ENCODE results near the gene CATSPERZ. TPM values are rescaled to one million over a fixed set of nuclear protein-coding genes. Genes with fewer than 3 reads are reported as not detected.

The CATSPERZ gene
- total and polyA plus RNA-seq, 2 of the 8 experiments (the other 6 are each of a cell fraction or from before 2014, with no cell fraction given) = 0.77 TPM; not detected in 1

DNA sequence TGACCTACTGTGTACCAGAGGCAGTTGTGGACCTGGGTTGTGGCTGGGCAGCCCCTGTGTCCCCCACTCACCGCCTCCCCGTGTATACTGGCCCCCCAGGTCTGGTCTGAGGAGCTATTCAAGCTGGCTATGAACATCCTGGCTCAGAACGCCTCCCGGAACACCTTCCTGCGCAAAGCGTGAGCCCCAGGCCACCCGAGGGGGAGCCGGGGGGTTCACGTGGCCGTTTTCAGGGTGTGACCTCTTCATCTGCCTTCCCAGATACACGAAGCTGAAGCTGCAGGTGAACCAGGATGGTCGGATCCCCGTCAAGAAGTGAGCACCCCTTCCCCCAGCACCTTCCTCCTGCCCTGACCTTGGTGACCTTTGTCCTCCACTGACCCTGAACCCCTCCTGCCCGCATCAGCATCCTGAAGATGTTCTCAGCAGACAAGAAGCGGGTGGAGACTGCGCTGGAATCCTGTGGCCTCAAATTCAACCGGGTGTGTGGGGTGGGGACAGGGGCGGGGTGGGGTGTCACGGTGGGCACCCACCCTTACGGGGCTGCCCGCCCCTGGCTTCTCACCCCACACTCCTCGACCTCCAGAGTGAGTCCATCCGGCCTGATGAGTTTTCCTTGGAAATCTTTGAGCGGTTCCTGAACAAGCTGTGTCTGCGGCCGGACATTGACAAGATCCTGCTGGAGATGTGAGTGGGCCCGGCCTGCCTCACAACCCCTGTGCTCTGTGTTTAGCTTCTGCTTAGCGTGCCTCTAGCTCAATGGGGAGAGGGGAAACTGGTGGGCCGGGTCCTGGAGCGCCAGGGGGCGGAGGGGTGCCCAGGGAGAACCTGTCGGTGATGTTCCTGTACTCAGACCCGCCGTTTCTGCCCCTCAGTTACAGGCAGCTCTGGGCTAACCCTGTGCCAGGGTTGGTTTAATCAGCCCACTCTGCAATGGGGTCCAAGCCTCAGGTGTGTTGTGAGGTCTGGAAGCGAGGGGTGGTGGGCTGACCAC is 44.7 kb upstream of the CATSPERZ start (continued):
- no peak for TF ChIP-seq HDAC6 (IDR thresholded peaks at IDR 0.05; ENCODE audit: low read depth, low read length)
- no peak for TF ChIP-seq CHD2 (IDR thresholded peaks at IDR 0.05; ENCODE audit: low read length)
- no peak for TF ChIP-seq CBX8 (IDR thresholded peaks at IDR 0.05; ENCODE audit: borderline replicate concordance, low read depth, low read length)
- no peak for TF ChIP-seq TCF12 (IDR thresholded peaks at IDR 0.05; ENCODE audit: low read depth, low read length)
- TF ChIP-seq, protein P1, sequence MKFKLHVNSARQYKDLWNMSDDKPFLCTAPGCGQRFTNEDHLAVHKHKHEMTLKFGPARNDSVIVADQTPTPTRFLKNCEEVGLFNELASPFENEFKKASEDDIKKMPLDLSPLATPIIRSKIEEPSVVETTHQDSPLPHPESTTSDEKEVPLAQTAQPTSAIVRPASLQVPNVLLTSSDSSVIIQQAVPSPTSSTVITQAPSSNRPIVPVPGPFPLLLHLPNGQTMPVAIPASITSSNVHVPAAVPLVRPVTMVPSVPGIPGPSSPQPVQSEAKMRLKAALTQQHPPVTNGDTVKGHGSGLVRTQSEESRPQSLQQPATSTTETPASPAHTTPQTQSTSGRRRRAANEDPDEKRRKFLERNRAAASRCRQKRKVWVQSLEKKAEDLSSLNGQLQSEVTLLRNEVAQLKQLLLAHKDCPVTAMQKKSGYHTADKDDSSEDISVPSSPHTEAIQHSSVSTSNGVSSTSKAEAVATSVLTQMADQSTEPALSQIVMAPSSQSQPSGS (IDR thresholded peaks at IDR 0.05; ENCODE audit: low read length) = no peak
- TF ChIP-seq HDAC2 (IDR thresholded peaks at IDR 0.05; ENCODE audit: borderline replicate concordance in 1 of 2, low read depth in 2 of 2, low read length in 2 of 2) = no peak
- no peak for TF ChIP-seq EZH2 (IDR thresholded peaks at IDR 0.05; ENCODE audit: low read depth, low read length, severe bottlenecking)
- TF ChIP-seq BACH1 (IDR thresholded peaks at IDR 0.05; ENCODE audit: low read length) = no peak
